Loucy (cell line): Measurements from ENCODE around the gene FLACC1.

Experiments used
- H2AFZ ChIP-seq: fragments of 200-600 bp; sonication (generic); 2 replicates; pipeline ENCODE4 v1.6.0; 2016; ENCODE audit warnings: antibody characterized with exemption, mild to moderate bottlenecking, low read length, moderate library complexity
- H3F3A ChIP-seq: fragments of 200-600 bp; 2 replicates; pipeline ENCODE4 v1.6.0; 2016; ENCODE audit warnings: antibody characterized with exemption, low read depth, mild to moderate bottlenecking
- H3K27me3 ChIP-seq: fragments of 200-600 bp; sonication (generic); 2 replicates; pipeline ENCODE4 v1.6.1; 2014; ENCODE audit warnings: low read length, mild to moderate bottlenecking; ENCODE audit not compliant: insufficient read depth, poor library complexity, severe bottlenecking
- H3K36me3 ChIP-seq: fragments of 200-600 bp; sonication (generic); 2 replicates; pipeline ENCODE4 v1.6.1; 2016; ENCODE audit warnings: low read length; ENCODE audit not compliant: insufficient read depth
- H3K4me1 ChIP-seq: fragments of 200-600 bp; sonication (generic); 2 replicates; pipeline ENCODE4 v1.5.1; 2014; ENCODE audit warnings: low read length, mild to moderate bottlenecking; ENCODE audit not compliant: insufficient read depth, poor library complexity, severe bottlenecking
- H3K4me2 ChIP-seq: fragments of 200-600 bp; sonication (generic); 2 replicates; pipeline ENCODE4 v1.6.0; 2014; ENCODE audit warnings: antibody characterized with exemption, low read length, low read depth, mild to moderate bottlenecking; ENCODE audit not compliant: poor library complexity, severe bottlenecking
- H3K4me3 ChIP-seq: fragments of 200-600 bp; sonication (generic); 2 replicates; pipeline ENCODE4 v1.5.1; 2014; ENCODE audit warnings: low read length, mild to moderate bottlenecking, mixed read lengths; ENCODE audit not compliant: poor library complexity, severe bottlenecking
- H3K79me2 ChIP-seq: fragments of 200-600 bp; sonication (generic); 2 replicates; pipeline ENCODE4 v1.6.1; 2014; ENCODE audit warnings: low read length; ENCODE audit not compliant: insufficient read depth
- H3K9ac ChIP-seq: fragments of 200-600 bp; sonication (generic); 2 replicates; pipeline ENCODE4 v1.6.0; 2014; ENCODE audit warnings: mild to moderate bottlenecking, low read depth, low read length, moderate library complexity; ENCODE audit not compliant: poor library complexity, severe bottlenecking
- H3K9me2 ChIP-seq: fragments of 200-600 bp; sonication (generic); replicated peaks from 2 replicates; pipeline ENCODE4 v1.6.1; 2016; ENCODE audit warnings: low read depth, low read length, mixed read lengths
- H3K9me3 ChIP-seq: fragments of 200-600 bp; sonication (generic); 2 replicates; pipeline ENCODE4 v1.6.1; 2014; ENCODE audit warnings: mild to moderate bottlenecking, antibody characterized with exemption, low read length, low read depth; ENCODE audit not compliant: insufficient read depth
- H4K20me1 ChIP-seq: fragments of 200-600 bp; sonication (generic); 2 replicates; pipeline ENCODE4 v1.6.0; 2014; ENCODE audit warnings: antibody characterized with exemption, low read length, mild to moderate bottlenecking; ENCODE audit not compliant: insufficient read depth, poor library complexity, severe bottlenecking
- EZH2phosphoT487 ChIP-seq: fragments of 200-600 bp; IDR thresholded peaks from 2 replicates; pipeline ENCODE4 v1.6.1; 2018; ENCODE audit warnings: antibody characterized with exemption, mild to moderate bottlenecking, moderate library complexity, borderline replicate concordance
- TF ChIP-seq, protein P1 (sequence below): fragments of 200-600 bp; sonication (generic); conservative IDR thresholded peaks from 2 replicates; pipeline ENCODE4 v1.5.1; 2014; ENCODE audit warnings: mild to moderate bottlenecking, antibody characterized with exemption, low read length

FLACC1 gene

DNA sequence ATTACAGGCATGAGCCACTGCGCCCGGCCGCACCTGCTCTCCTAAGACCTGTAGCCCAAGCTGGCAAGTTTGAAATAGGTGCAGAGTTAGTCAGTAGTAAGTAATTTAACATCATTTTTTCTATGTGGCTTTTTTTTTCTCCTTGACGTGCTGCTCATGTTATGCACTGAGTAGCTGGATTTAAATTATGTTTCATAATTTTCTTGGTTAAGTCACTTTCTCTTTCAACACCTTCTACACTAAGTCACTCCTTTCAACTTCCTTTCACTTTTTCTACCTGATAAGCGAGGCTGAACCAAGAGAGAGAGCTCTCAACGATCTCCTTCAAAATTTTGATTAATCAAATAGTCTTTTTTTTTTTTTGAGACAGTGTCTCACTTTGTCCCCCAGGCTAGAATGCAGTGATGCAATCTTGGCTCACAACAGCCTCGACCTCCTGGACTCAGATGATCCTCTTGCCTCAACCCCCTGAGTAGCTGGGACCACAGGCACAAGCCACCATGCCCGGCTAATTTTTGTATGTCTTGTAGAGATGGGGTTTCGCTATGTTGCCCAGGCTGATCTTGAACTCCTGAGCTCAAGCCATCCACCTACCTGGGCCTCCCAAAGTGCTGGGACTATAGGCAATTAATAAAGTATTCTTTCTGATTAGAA, 83.7 kb downstream of the FLACC1 start:
- H3K9me2 ChIP-seq, result no peaks in the 10 kb centered on the region
- H4K20me1 ChIP-seq, result peaks cover 33% of the 10 kb centered on the region
- no peaks in the 10 kb centered on the region for H3K27me3 ChIP-seq
- H3K36me3 ChIP-seq, result peaks cover 97% of the 10 kb centered on the region
- no peak overlapping the region for H3K4me2 ChIP-seq
- no peak for TF ChIP-seq EZH2phosphoT487
- TF ChIP-seq, protein P1, sequence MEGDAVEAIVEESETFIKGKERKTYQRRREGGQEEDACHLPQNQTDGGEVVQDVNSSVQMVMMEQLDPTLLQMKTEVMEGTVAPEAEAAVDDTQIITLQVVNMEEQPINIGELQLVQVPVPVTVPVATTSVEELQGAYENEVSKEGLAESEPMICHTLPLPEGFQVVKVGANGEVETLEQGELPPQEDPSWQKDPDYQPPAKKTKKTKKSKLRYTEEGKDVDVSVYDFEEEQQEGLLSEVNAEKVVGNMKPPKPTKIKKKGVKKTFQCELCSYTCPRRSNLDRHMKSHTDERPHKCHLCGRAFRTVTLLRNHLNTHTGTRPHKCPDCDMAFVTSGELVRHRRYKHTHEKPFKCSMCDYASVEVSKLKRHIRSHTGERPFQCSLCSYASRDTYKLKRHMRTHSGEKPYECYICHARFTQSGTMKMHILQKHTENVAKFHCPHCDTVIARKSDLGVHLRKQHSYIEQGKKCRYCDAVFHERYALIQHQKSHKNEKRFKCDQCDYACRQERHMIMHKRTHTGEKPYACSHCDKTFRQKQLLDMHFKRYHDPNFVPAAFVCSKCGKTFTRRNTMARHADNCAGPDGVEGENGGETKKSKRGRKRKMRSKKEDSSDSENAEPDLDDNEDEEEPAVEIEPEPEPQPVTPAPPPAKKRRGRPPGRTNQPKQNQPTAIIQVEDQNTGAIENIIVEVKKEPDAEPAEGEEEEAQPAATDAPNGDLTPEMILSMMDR, result no peak
- H3F3A ChIP-seq, result no peaks in the 10 kb centered on the region
- no peak overlapping the region for H2AFZ ChIP-seq
- no peak overlapping the region for H3K9ac ChIP-seq
- no peaks in the 10 kb centered on the region for H3K9me3 ChIP-seq
- H3K4me1 ChIP-seq, result peaks cover 19% of the 10 kb centered on the region
- H3K4me3 ChIP-seq, result no peak overlapping the region
- peaks cover 48% of the 10 kb centered on the region for H3K79me2 ChIP-seq

DNA sequence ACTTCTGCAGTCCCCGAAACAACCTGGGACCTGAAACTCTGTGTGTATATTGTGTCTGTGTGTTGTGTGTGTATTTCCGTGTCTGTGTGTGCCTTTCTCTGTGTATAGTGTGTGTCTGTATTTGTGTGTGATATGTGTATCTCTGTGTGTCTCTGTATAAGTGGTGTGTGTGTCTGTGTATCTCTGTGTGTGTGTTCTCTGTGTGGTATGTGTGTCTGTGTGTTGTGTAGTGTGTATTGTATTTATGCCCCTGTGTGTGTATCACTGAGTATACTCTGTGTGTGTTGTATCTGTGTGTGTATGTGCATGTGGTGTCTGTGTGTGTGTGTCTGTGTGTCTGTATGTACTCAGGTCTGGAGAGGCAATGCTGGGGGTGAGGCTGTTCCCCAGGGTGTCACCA, 85.2 kb downstream of the FLACC1 start:
- TF ChIP-seq EZH2phosphoT487, result no peak
- TF ChIP-seq, protein P1, result no peak
- Histone ChIP-seq H3K9me3 (no peaks in the 10 kb centered on the region), H3K4me1 (peaks cover 28% of the 10 kb centered on the region), H3K36me3 (peaks cover 99% of the 10 kb centered on the region), H4K20me1 (peaks cover 44% of the 10 kb centered on the region), H2AFZ (no peak overlapping the region), H3K9ac (no peak overlapping the region), H3K4me3 (no peak overlapping the region), H3K4me2 (peak overlapping the region; percentile 76), H3K79me2 (peaks cover 63% of the 10 kb centered on the region), H3K27me3 (no peaks in the 10 kb centered on the region), H3F3A (no peaks in the 10 kb centered on the region), H3K9me2 (no peaks in the 10 kb centered on the region)

DNA sequence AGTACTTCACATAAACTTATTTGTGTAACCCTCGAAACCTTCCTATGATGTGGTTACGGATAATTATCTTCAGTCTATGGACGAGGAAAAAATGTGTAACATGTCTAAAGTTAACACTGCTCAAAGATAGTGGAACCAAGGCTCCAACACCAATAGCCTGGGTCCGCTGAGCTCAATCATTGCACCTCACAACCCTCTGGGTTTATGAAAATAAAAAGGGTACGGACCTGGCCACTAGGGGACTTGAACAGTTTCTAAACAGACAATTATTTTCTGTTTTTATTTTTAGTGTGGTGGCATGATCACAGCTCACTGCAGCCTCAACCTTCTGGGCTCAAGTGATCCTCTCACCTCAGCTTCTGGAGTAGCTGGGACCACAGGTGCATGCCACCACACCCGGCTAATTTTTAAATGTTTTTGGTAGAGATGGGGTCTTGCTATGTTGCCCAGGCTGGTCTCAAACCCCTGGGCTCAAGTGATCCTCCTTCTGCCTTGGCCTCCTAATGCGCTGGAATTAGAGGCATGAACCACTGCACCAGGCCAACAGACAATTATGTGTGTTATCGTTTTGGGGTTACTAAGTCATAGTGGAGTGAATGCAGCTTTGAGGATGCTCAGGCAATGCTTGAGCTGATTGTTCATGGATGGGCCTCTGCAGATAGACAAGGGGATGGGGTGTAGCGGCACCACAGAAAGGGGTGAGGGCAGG, 86.7 kb downstream of the FLACC1 start:
- H4K20me1 ChIP-seq, result peaks cover 56% of the 10 kb centered on the region
- no peak overlapping the region for H3K9ac ChIP-seq
- H3F3A ChIP-seq, result no peaks in the 10 kb centered on the region
- no peak overlapping the region for H2AFZ ChIP-seq
- no peaks in the 10 kb centered on the region for H3K27me3 ChIP-seq
- H3K36me3 ChIP-seq, result peaks cover 92% of the 10 kb centered on the region
- no peaks in the 10 kb centered on the region for H3K9me3 ChIP-seq
- peak overlapping the region; percentile 11 for H3K4me3 ChIP-seq
- no peaks in the 10 kb centered on the region for H3K9me2 ChIP-seq
- H3K4me2 ChIP-seq, result peak overlapping the region; percentile 76
- no peak for TF ChIP-seq EZH2phosphoT487
- TF ChIP-seq, protein P1, result peak; percentile 32
- H3K4me1 ChIP-seq, result peaks cover 40% of the 10 kb centered on the region
- H3K79me2 ChIP-seq, result peaks cover 78% of the 10 kb centered on the region
